ENCODE results near the gene FOSL1.

- TF ChIP-seq CTCF (IDR thresholded peaks at IDR 0.05; ENCODE audit: insufficient read depth, low read length) (no peak), POLR2AphosphoS5 (IDR thresholded peaks at IDR 0.05; ENCODE audit: low read depth) (no peak), REST (IDR thresholded peaks at IDR 0.05; ENCODE audit: insufficient replicate concordance, low read depth) (no peak)
These were observed 42.3 kb upstream of the FOSL1 start for GRCh38 chr11:65942531-65942930.
